Trophoblast cell (in vitro differentiated cells and primary cell): ENCODE measurements around the gene GTPBP10. TPM values are rescaled to one million over a fixed set of nuclear protein-coding genes. Genes with fewer than 3 reads are reported as not detected.

Experiments used
- DNase-seq, 2 donors: peaks; one replicate each; pipeline ENCODE4 v3.0.0-alpha.2; 2016
- H2AFZ ChIP-seq: 2 replicates; pipeline ENCODE4 v1.6.1; 2013; ENCODE audit warnings: low read length, moderate library complexity, mild to moderate bottlenecking; ENCODE audit not compliant: insufficient read depth, poor library complexity
- H2AK5ac ChIP-seq: 2 replicates; pipeline ENCODE4 v1.6.1; 2013; ENCODE audit warnings: mild to moderate bottlenecking, low read length
- H2BK120ac ChIP-seq: 2 replicates; pipeline ENCODE4 v1.6.1; 2013; ENCODE audit warnings: low read length, mild to moderate bottlenecking, moderate library complexity; ENCODE audit not compliant: insufficient read depth, poor library complexity
- H2BK12ac ChIP-seq: 2 replicates; pipeline ENCODE4 v1.6.1; 2013; ENCODE audit warnings: mild to moderate bottlenecking, low read length, moderate library complexity
- H2BK5ac ChIP-seq: 2 replicates; pipeline ENCODE4 v1.6.1; 2013; ENCODE audit warnings: low read length, low read depth, moderate library complexity, mild to moderate bottlenecking; ENCODE audit not compliant: poor library complexity
- H3K14ac ChIP-seq: 2 replicates; pipeline ENCODE4 v1.6.1; 2013; ENCODE audit warnings: mild to moderate bottlenecking, low read length
- H3K18ac ChIP-seq: 2 replicates; pipeline ENCODE4 v1.6.1; 2013; ENCODE audit warnings: mild to moderate bottlenecking, low read length
- H3K23ac ChIP-seq: 2 replicates; pipeline ENCODE4 v1.6.1; 2013; ENCODE audit warnings: low read length
- H3K27ac ChIP-seq: 2 replicates; pipeline ENCODE4 v1.5.1; 2013; ENCODE audit warnings: low read depth, mild to moderate bottlenecking, inconsistent platforms, low read length, moderate library complexity
- H3K27me3 ChIP-seq: 2 replicates; pipeline ENCODE4 v1.6.1; 2013; ENCODE audit warnings: inconsistent platforms, mild to moderate bottlenecking, low read length, moderate library complexity; ENCODE audit not compliant: insufficient read depth
- H3K36me3 ChIP-seq, 2 experiments: 1 replicate in 1 of 2; 2 replicates in 1 of 2; pipeline ENCODE4 v1.6.1; 2013; ENCODE audit warnings: low read length in 2 of 2, mild to moderate bottlenecking in 2 of 2, moderate library complexity in 1 of 2; ENCODE audit not compliant: insufficient read depth in 2 of 2, control insufficient read depth in 1 of 2
- H3K4ac ChIP-seq: 2 replicates; pipeline ENCODE4 v1.6.1; 2013; ENCODE audit warnings: low read depth, mild to moderate bottlenecking, low read length, moderate library complexity
- H3K4me1 ChIP-seq, 2 experiments: 1 replicate in 1 of 2; 2 replicates in 1 of 2; pipeline ENCODE4 v1.6.1; 2013; ENCODE audit warnings: low read length in 2 of 2, mild to moderate bottlenecking in 2 of 2, moderate library complexity in 1 of 2; ENCODE audit not compliant: insufficient read depth in 2 of 2, control insufficient read depth in 1 of 2
- H3K4me2 ChIP-seq: 2 replicates; pipeline ENCODE4 v1.6.1; 2013; ENCODE audit warnings: inconsistent platforms, mild to moderate bottlenecking, low read length, moderate library complexity
- H3K4me3 ChIP-seq: 2 replicates; pipeline ENCODE4 v1.5.1; 2013; ENCODE audit warnings: mild to moderate bottlenecking, low read depth, low read length, inconsistent platforms
- H3K79me1 ChIP-seq: one replicate; pipeline ENCODE4 v1.6.1; 2013; ENCODE audit warnings: low read length
- H3K79me2 ChIP-seq: 2 replicates; pipeline ENCODE4 v1.6.1; 2013; ENCODE audit warnings: low read length, mild to moderate bottlenecking; ENCODE audit not compliant: control insufficient read depth, insufficient read depth, poor library complexity
- H3K9ac ChIP-seq: 2 replicates; pipeline ENCODE4 v1.6.1; 2013; ENCODE audit warnings: mild to moderate bottlenecking, low read length
- H3K9me3 ChIP-seq: 2 replicates; pipeline ENCODE4 v1.6.1; 2013; ENCODE audit warnings: low read depth, mild to moderate bottlenecking, control low read depth, inconsistent platforms, low read length; ENCODE audit not compliant: insufficient read depth
- H4K12ac ChIP-seq: 2 replicates; pipeline ENCODE4 v1.6.1; 2013; ENCODE audit warnings: low read depth, mild to moderate bottlenecking, low read length, moderate library complexity
- H4K8ac ChIP-seq: 2 replicates; pipeline ENCODE4 v1.6.1; 2013; ENCODE audit warnings: low read depth, mild to moderate bottlenecking, low read length, moderate library complexity
- H4K91ac ChIP-seq: one replicate; pipeline ENCODE4 v1.6.1; 2013; ENCODE audit warnings: low read depth, mild to moderate bottlenecking, low read length, moderate library complexity
- WGBS: extraction: QIAGEN DNeasy Blood & Tissue Kit; methylation state at CpG from one replicate; pipeline ENCODE4 v1.1.7; 2013; ENCODE audit warnings: missing lambda C conversion rate; ENCODE audit not compliant: insufficient read length, insufficient coverage; ENCODE audit errors: extremely low coverage; 5-methylcytosine and 5-hydroxymethylcytosine counted together
- polyA plus RNA-seq: library from polyadenylated mRNA; stranded (reverse); fragments of 200-250 nt; gene quantifications from 2 replicates; pipeline ENCODE4 v1.2.3, GENCODE V29; 2013

GTPBP10 gene, protein sequence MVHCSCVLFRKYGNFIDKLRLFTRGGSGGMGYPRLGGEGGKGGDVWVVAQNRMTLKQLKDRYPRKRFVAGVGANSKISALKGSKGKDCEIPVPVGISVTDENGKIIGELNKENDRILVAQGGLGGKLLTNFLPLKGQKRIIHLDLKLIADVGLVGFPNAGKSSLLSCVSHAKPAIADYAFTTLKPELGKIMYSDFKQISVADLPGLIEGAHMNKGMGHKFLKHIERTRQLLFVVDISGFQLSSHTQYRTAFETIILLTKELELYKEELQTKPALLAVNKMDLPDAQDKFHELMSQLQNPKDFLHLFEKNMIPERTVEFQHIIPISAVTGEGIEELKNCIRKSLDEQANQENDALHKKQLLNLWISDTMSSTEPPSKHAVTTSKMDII
- 19.0 and 19.9 TPM in 2 replicates for polyA plus RNA-seq

DNA sequence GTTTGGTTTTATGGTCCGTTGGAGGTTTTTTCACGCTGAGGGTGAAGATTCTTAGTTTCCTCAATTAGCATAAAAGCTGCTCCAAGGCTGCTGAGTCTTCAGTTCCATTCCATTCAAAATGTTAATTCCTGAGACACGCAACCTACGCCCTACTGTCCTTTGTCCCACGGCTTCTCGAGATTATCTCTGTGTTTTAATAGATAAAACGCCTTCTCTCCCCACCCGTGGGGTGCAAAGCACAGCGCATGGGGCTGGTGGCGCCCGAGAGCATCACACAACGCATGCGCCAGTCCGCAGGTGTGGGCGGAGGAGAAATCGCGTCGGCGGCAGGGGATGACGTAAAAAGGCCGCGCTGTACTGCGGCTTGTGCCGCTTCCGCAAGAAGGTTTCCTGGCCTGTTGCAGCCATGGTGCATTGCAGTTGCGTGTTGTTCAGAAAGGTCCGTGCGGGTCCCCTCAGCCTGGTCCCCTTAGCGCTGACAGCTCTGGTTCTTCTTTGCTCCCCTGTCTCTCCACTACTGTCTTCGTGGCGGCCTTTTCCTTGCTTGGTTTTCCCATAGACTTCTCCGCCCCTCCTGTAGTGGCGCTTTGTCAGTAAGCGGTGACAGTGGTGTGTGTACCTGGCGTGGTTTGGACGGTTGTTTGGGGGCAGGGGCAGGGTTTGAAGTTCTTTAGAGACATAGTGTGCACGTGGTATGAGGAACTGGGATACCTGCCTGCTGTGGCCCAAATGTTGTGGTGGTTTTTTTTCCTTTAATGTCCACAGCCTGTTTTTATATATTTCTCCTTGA is at the start of gene GTPBP10:
Gene GTPBP10 (plus strand): TSS at position 381 of the 790 bp plus-strand sequence. CDS start 26 bp downstream, at position 407.
- WGBS = no CpG with 5 or more reads among the region's 37 CpGs
- H3K14ac ChIP-seq = peak within 1 kb of the TSS; percentile 49
- peak within 1 kb of the TSS; percentile 63 for H3K27ac ChIP-seq
- H4K12ac ChIP-seq = peak within 1 kb of the TSS; percentile 98
- H2AFZ ChIP-seq = peak within 1 kb of the TSS; percentile 88
- H4K91ac ChIP-seq = peak within 1 kb of the TSS; percentile 45
- H3K4me3 ChIP-seq = peak within 1 kb of the TSS; percentile 81
- H3K4me2 ChIP-seq = peak within 1 kb of the TSS; percentile 89
- H3K4me1 ChIP-seq = no peaks in the 10 kb centered on the region
- H3K9ac ChIP-seq = peak within 1 kb of the TSS; percentile 97
- H3K36me3 ChIP-seq = no peaks in the 10 kb centered on the region
- peak; percentile 96 to 99 for DNase-seq
- H2BK120ac ChIP-seq = no peak within 1 kb of the TSS
- no peaks in the 10 kb centered on the region for H3K27me3 ChIP-seq
- peak within 1 kb of the TSS; percentile 43 for H2AK5ac ChIP-seq
- peak within 1 kb of the TSS; percentile 99 for H4K8ac ChIP-seq
- no peaks in the 10 kb centered on the region for H3K9me3 ChIP-seq
- H3K23ac ChIP-seq = no peak within 1 kb of the TSS
- peak within 1 kb of the TSS; percentile 38 for H2BK5ac ChIP-seq
- no peak within 1 kb of the TSS for H2BK12ac ChIP-seq
- H3K79me1 ChIP-seq = peaks cover 3% of the 10 kb centered on the region
- H3K79me2 ChIP-seq = peaks cover 3% of the 10 kb centered on the region
- H3K18ac ChIP-seq = peak within 1 kb of the TSS; percentile 72
- H3K4ac ChIP-seq = peak within 1 kb of the TSS; percentile 34

DNA sequence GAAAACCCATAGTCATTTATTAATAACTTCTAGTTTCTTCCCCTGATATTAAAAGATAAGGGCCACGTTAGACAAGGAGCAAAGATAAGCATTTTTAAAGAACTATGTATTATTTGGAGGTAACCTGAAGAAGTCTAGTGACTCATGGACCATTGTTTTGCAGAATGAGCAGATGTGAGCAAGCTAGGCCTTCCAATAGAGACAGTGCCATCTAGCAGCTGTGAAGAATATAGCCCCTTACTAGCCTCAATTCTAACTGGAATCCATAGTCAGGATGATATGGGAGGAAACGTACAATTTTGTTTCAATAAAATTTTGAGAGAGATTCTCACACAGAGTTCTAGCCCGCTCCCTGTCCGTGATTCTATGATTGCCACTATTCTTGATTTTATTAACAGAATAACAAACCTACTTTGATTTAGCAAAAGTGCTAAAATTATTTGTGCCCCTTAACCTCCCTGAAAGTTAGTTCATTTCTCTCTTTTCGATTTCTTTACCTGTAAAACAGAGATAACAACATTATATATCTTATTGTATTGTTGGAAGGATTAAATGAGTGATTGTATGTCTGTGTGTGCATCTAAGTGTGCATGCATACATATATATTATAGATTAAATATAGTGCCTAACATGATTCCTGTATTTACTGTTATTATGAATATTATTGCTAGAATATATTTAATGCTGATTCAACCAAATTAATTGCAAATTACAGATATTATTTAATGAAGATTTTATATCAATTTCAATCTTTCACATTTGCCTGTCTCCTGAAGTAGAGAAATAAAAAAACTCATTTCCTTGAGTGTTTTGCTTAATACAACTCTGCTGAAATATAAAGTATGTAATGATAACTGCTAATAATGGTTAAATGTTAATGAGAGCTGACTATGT is 48.1 kb upstream of the GTPBP10 start:
- Histone ChIP-seq H3K4ac (no peak overlapping the region), H2BK5ac (no peak overlapping the region), H3K9ac (no peak overlapping the region), H3K4me1 (no peaks in the 10 kb centered on the region), H3K79me2 (no peaks in the 10 kb centered on the region), H4K12ac (no peak overlapping the region), H3K9me3 (no peaks in the 10 kb centered on the region), H3K36me3 (no peaks in the 10 kb centered on the region), H3K18ac (no peak overlapping the region), H3K79me1 (no peaks in the 10 kb centered on the region), H2BK12ac (no peak overlapping the region), H3K27ac (no peak overlapping the region), H3K4me2 (no peak overlapping the region), H3K4me3 (no peak overlapping the region), H3K14ac (no peak overlapping the region), H2AK5ac (no peak overlapping the region), H2BK120ac (no peak overlapping the region), H3K23ac (no peak overlapping the region), H3K27me3 (no peaks in the 10 kb centered on the region), H4K91ac (no peak overlapping the region), H2AFZ (no peak overlapping the region), H4K8ac (no peak overlapping the region)
- no CpG with 5 or more reads among the region's 5 CpGs for WGBS
- DNase-seq = peak; percentile 3 to 57

DNA sequence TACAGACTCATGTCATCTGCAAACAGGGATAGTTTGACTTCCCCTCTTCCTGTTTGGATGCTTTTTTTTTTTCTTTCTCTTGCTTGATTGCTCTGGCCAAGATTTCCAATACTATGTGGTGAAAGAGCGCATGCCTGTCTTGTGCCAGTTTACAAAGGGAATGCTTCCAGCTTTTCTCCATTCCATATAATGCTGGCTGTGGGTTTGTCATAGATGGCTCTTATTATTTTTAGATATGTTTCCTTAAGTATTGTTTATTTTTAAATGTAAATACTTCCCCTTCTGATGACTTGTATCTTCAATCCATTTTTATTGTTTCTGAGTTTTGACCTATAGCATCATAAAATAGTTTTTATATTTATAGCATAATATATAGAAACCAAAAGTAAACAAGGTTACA is 43.3 kb upstream of the GTPBP10 start:
- no peaks in the 10 kb centered on the region for H3K9me3 ChIP-seq
- DNase-seq = no peak
- H3K79me2 ChIP-seq = no peaks in the 10 kb centered on the region
- no peak overlapping the region for H3K4ac ChIP-seq
- H2BK5ac ChIP-seq = no peak overlapping the region
- no peak overlapping the region for H2AFZ ChIP-seq
- H4K91ac ChIP-seq = no peak overlapping the region
- H3K27ac ChIP-seq = no peak overlapping the region
- H4K12ac ChIP-seq = no peak overlapping the region
- no peak overlapping the region for H4K8ac ChIP-seq
- H3K9ac ChIP-seq = no peak overlapping the region
- no peak overlapping the region for H2BK120ac ChIP-seq
- no peaks in the 10 kb centered on the region for H3K4me1 ChIP-seq
- no peak overlapping the region for H2AK5ac ChIP-seq
- no peak overlapping the region for H3K4me2 ChIP-seq
- WGBS = no CpG with 5 or more reads among the region's 1 CpG
- no peaks in the 10 kb centered on the region for H3K79me1 ChIP-seq
- no peaks in the 10 kb centered on the region for H3K27me3 ChIP-seq
- H3K14ac ChIP-seq = no peak overlapping the region
- H2BK12ac ChIP-seq = no peak overlapping the region
- no peak overlapping the region for H3K18ac ChIP-seq
- H3K4me3 ChIP-seq = no peak overlapping the region
- no peaks in the 10 kb centered on the region for H3K36me3 ChIP-seq
- H3K23ac ChIP-seq = no peak overlapping the region

DNA sequence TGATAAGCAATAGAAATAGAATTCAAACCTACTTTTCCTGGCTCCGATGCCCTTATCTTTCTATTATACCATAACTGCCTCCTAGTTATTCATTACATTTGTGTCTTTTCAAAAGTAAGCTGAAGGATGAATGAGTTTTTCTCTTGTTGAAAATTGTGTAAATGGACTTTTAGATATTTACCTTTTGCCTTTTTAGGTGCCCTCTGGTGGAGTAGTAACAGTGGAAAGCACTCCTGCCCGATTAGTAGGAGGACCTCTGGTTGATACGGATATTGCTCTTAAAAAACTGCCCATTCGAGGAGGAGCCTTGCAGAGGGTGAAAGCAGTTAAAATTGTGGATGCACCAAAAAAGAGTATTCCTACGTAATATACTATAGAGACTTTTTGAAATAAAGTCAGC is 36.6 kb upstream of the GTPBP10 start:
- no peak overlapping the region for H3K4me2 ChIP-seq
- no peaks in the 10 kb centered on the region for H3K79me2 ChIP-seq
- no peak overlapping the region for H3K14ac ChIP-seq
- H3K4me3 ChIP-seq = no peak overlapping the region
- no peak overlapping the region for H4K8ac ChIP-seq
- H2BK12ac ChIP-seq = no peak overlapping the region
- no peaks in the 10 kb centered on the region for H3K36me3 ChIP-seq
- H3K9me3 ChIP-seq = no peaks in the 10 kb centered on the region
- no peak for DNase-seq
- H3K27ac ChIP-seq = no peak overlapping the region
- no peak overlapping the region for H3K18ac ChIP-seq
- no peak overlapping the region for H3K9ac ChIP-seq
- no peak overlapping the region for H3K4ac ChIP-seq
- no peaks in the 10 kb centered on the region for H3K4me1 ChIP-seq
- no peak overlapping the region for H2AK5ac ChIP-seq
- H3K79me1 ChIP-seq = no peaks in the 10 kb centered on the region
- H2BK120ac ChIP-seq = no peak overlapping the region
- no peak overlapping the region for H4K91ac ChIP-seq
- no peak overlapping the region for H2BK5ac ChIP-seq
- whole genome bisulfite sequencing = no CpG with 5 or more reads among the region's 5 CpGs
- no peaks in the 10 kb centered on the region for H3K27me3 ChIP-seq
- H3K23ac ChIP-seq = no peak overlapping the region
- H4K12ac ChIP-seq = no peak overlapping the region
- H2AFZ ChIP-seq = no peak overlapping the region
